K562 (cell line): Measurements from ENCODE around the gene UBE2G2. TPM values are rescaled to one million over a fixed set of nuclear protein-coding genes. Genes with fewer than 3 reads are reported as not detected.

Experiments
- ATAC-seq: fragments of 200-7000 bp; cut with Tn5 transposase; 3 replicates; pipeline ENCODE4 v1.9.1; 2020; ENCODE audit warnings: moderate library complexity
- BruUV-seq: library from RNA; stranded (reverse); fragments of 400-500 nt; replicated peaks from 2 replicates; lab custom pipeline; 2021; lab: Mats Ljungman, UMichigan
- CTCF ChIA-PET: fragments of 300-600 bp; formaldehyde crosslinking; extraction: SDS; loops from one replicate; lab custom pipeline; 2021; ENCODE audit warnings: low intra/inter-chr PET ratio; lab: Yijun Ruan, JAX
- POLR2A ChIA-PET: fragments of 300-600, 350-650 bp; sonication (Branson Sonifier 250); formaldehyde crosslinking; extraction: SDS; loops from one replicate; lab custom pipeline; 2021; ENCODE audit warnings: antibody characterized with exemption, inconsistent platforms; lab: Yijun Ruan, JAX
- DNase-seq, 4 experiments: peaks; one replicate each; pipeline versions ENCODE4 v3.0.0 to v3.0.0-alpha.2; 2011 to 2018; ENCODE audit warnings: low spot score in 3 of 4, mixed read lengths in 3 of 4; ENCODE audit errors: extremely low read depth in 1 of 4
- FAIRE-seq: peaks from 2 replicates; lab custom pipeline; 2011; peaks lifted over from hg19 to GRCh38; lab: Jason Lieb, UNC
- H2AFZ ChIP-seq: 2 replicates; pipeline ENCODE4 v1.6.0; 2011; ENCODE audit warnings: low read depth, low read length, control low read depth, inconsistent platforms
- H3K27ac ChIP-seq: fragments of 200-600 bp; 3 replicates; pipeline ENCODE4 v1.8.0; 2011; ENCODE audit warnings: low read depth, mild to moderate bottlenecking, control low read depth, inconsistent platforms, low read length, moderate library complexity, mixed read lengths; ENCODE audit errors: extremely low read depth
- H3K27me3 ChIP-seq, 2 experiments: fragments of 300-600 bp in 1 of 2; 2 replicates in 1 of 2; 3 replicates in 1 of 2; pipeline versions ENCODE4 v1.6.0 to v1.8.0; 2011; ENCODE audit warnings: inconsistent platforms in 2 of 2, low read length in 2 of 2, mild to moderate bottlenecking in 1 of 2, mixed read lengths in 1 of 2, moderate library complexity in 1 of 2; ENCODE audit not compliant: control insufficient read depth in 2 of 2, insufficient read depth in 2 of 2
- H3K36me3 ChIP-seq: fragments of 300-600 bp; 3 replicates; pipeline ENCODE4 v1.8.0; 2011; ENCODE audit warnings: mild to moderate bottlenecking, low read length, inconsistent platforms; ENCODE audit not compliant: control insufficient read depth, insufficient read depth
- H3K4me1 ChIP-seq, 2 experiments: fragments of 200-600 bp in 1 of 2; replicated peaks in 1 of 2; 2 replicates in 1 of 2; 3 replicates in 1 of 2; pipeline versions ENCODE4 v1.5.1 to v1.8.0; 2011; ENCODE audit warnings: inconsistent platforms in 2 of 2, low read length in 2 of 2, mild to moderate bottlenecking in 1 of 2, mixed read lengths in 1 of 2, moderate library complexity in 1 of 2; ENCODE audit not compliant: control insufficient read depth in 2 of 2, insufficient read depth in 2 of 2
- H3K4me2 ChIP-seq: 2 replicates; pipeline ENCODE4 v1.6.1; 2011; ENCODE audit warnings: low read length, control low read depth, inconsistent platforms, mixed read lengths; ENCODE audit not compliant: insufficient read depth
- H3K4me3 ChIP-seq: fragments of 200-600 bp; sonication (generic), shearing (Covaris generic); 2 replicates; pipeline ENCODE4 v1.5.1; 2016; ENCODE audit warnings: control low read depth, inconsistent platforms
- H3K79me2 ChIP-seq: fragments of 200-600 bp; 3 replicates; pipeline ENCODE4 v1.8.0; 2011; ENCODE audit warnings: low read length, inconsistent platforms; ENCODE audit not compliant: control insufficient read depth, insufficient read depth
- H3K9ac ChIP-seq, 2 experiments: 2 replicates each; pipeline versions ENCODE4 v1.6.0 to v1.6.1; 2011; ENCODE audit warnings: low read depth in 2 of 2, low read length in 2 of 2, control low read depth in 1 of 2, inconsistent platforms in 1 of 2, mild to moderate bottlenecking in 1 of 2, mixed read lengths in 1 of 2; ENCODE audit not compliant: insufficient read depth in 1 of 2
- H3K9me1 ChIP-seq: one replicate; pipeline ENCODE4 v1.6.0; 2011; ENCODE audit warnings: inconsistent platforms, mild to moderate bottlenecking, low read length, moderate library complexity; ENCODE audit not compliant: control insufficient read depth, insufficient read depth
- H3K9me3 ChIP-seq: replicated peaks from 2 replicates; pipeline ENCODE4 v1.5.1; 2011; ENCODE audit warnings: low read depth, low read length, inconsistent platforms; ENCODE audit not compliant: control insufficient read depth, insufficient read depth
- H4K20me1 ChIP-seq: replicated peaks from 2 replicates; pipeline ENCODE4 v1.6.1; 2011; ENCODE audit warnings: low read length, inconsistent platforms, mixed read lengths; ENCODE audit not compliant: control insufficient read depth, insufficient read depth
- ATF7 ChIP-seq: fragments of 450-650 bp; IDR thresholded peaks from 2 replicates; pipeline ENCODE4 v1.7.1; 2014; ENCODE audit warnings: mild to moderate bottlenecking, moderate library complexity
- CBX8 ChIP-seq: fragments of 200-600 bp; sonication (generic); IDR thresholded peaks from 2 replicates; pipeline ENCODE4 v1.6.1; 2012; ENCODE audit warnings: borderline replicate concordance, mixed run types, low read depth, mild to moderate bottlenecking, moderate library complexity, mixed read lengths, low read length, control low read depth, inconsistent platforms; ENCODE audit not compliant: poor library complexity, severe bottlenecking; ENCODE audit errors: extremely low read depth
- GATAD2A ChIP-seq: fragments of 450-650 bp; IDR thresholded peaks from 2 replicates; pipeline ENCODE4 v1.6.1; 2017
- L3MBTL2 ChIP-seq: fragments of 450-650 bp; IDR thresholded peaks from 2 replicates; pipeline ENCODE4 v1.6.1; 2016; ENCODE audit warnings: mild to moderate bottlenecking, moderate library complexity
- NFE2L1 ChIP-seq: fragments of 450-650 bp; IDR thresholded peaks from 2 replicates; pipeline ENCODE4 v1.6.1; 2016; ENCODE audit warnings: missing genetic modification characterization, low read depth, mild to moderate bottlenecking, missing compliant biosample characterization, moderate library complexity, borderline replicate concordance
- NR2C1 ChIP-seq, 2 experiments: fragments of 450-650 bp; IDR thresholded peaks; 2 replicates each; pipeline ENCODE4 v1.6.1; 2017; ENCODE audit warnings: mild to moderate bottlenecking in 2 of 2, antibody characterized with exemption in 1 of 2, inconsistent platforms in 1 of 2, missing compliant biosample characterization in 1 of 2, missing genetic modification characterization in 1 of 2
- SMAD4 ChIP-seq: fragments of 250-450 bp; sonication (Bioruptor Pico); conservative IDR thresholded peaks from 2 replicates; pipeline ENCODE4 v1.8.0; 2021; ENCODE audit warnings: inconsistent platforms, mild to moderate bottlenecking, moderate library complexity
- SMARCE1 ChIP-seq: fragments of 450-650 bp; IDR thresholded peaks from 2 replicates; pipeline ENCODE4 v1.7.1; 2016; ENCODE audit warnings: mild to moderate bottlenecking
- WHSC1 ChIP-seq: IDR thresholded peaks from one replicate; pipeline ENCODE4 v1.6.1; 2012; ENCODE audit warnings: low read length, control low read depth, inconsistent platforms
- ZNF586 ChIP-seq: fragments of 450-650 bp; formaldehyde crosslinking; conservative IDR thresholded peaks from 2 replicates; pipeline ENCODE4 v1.4.0; 2020; ENCODE audit warnings: mild to moderate bottlenecking, moderate library complexity
- ZNF778 ChIP-seq: fragments of 450-650 bp; formaldehyde crosslinking; IDR thresholded peaks from 2 replicates; pipeline ENCODE4 v1.4.0; 2020; ENCODE audit warnings: mild to moderate bottlenecking, moderate library complexity
- WGBS: fragments of 100-300 bp; shearing (Covaris generic); methylation state at CpG from one replicate; pipeline ENCODE4 v1.1.6; 2016; ENCODE audit warnings: low coverage, mixed read lengths; ENCODE audit not compliant: insufficient coverage; ENCODE audit errors: missing lambda C conversion rate; 5-methylcytosine and 5-hydroxymethylcytosine counted together
- in situ Hi-C: fragments of 300-500 bp; cut with MboI; formaldehyde crosslinking; loops from 4 replicates; pipeline ENCODE4 v1.15.0; 2018; ENCODE audit warnings: inconsistent platforms, mixed read lengths
- intact Hi-C: fragments of 100-400 bp; cut with micrococcal nuclease; formaldehyde crosslinking; loops from 2 replicates; pipeline ENCODE4 v1.14.2; 2022
- polyA plus RNA-seq, 8 experiments: library from polyadenylated mRNA; depleted of rRNA in 4 of 8; stranded (reverse) in 5 of 8; unstranded in 3 of 8; fragments of >200 nt; fragmentation: Nextera tagmentation in 2 of 8; fragmentation: Illumina TruSeq in 1 of 8; extraction: Ambion mirVana in 2 of 8; extraction: Trizol in 1 of 8; gene quantifications; 2 replicates each; pipeline versions ENCODE4 v1.2.1 to v1.2.3, GENCODE V29; 2011 to 2014; ENCODE audit warnings: inconsistent platforms in 1 of 8, missing spikeins in 1 of 8
- total RNA-seq, 7 experiments: library from RNA; depleted of rRNA in 6 of 7; stranded (reverse); fragments of >200 nt in 6 of 7; fragmentation: Illumina TruSeq in 2 of 7; extraction: Trizol in 2 of 7; gene quantifications; 2 replicates each; pipeline versions ENCODE4 v1.2.1 to v1.2.3, GENCODE V29; 2011 to 2021; ENCODE audit warnings: low replicate concordance in 1 of 7
- TF ChIP-seq, protein P1 (sequence below): fragments of 450-650 bp; IDR thresholded peaks from 2 replicates; pipeline ENCODE4 v1.6.1; 2016; ENCODE audit warnings: borderline replicate concordance
- TF ChIP-seq, protein P2 (sequence below): sonication (generic); formaldehyde crosslinking; IDR thresholded peaks from 2 replicates; pipeline ENCODE4 v1.8.0; 2022; ENCODE audit warnings: missing genetic modification reagents, mild to moderate bottlenecking, borderline replicate concordance

UBE2G2 gene
- total and polyA plus RNA-seq, 9 of the 15 experiments (the other 6 are each of a cell fraction or from before 2014, with no cell fraction given): 47.5 to 225 (median 140) TPM

GRCh38 chr21:44799646-44800045 lies 2.0 kb downstream of the UBE2G2 start:
- TF ChIP-seq ZNF586 (no peak), GATAD2A (no peak), ATF7 (no peak), WHSC1 (no peak), SMARCE1 (no peak)
- H2AFZ ChIP-seq: no peak overlapping the region
- POLR2A ChIA-PET: interaction anchor here (0.6 to 2.8 kb wide), 2 partner anchors 10 to 68 kb away, joined by 3 to 10 read pairs; no protein-coding TSS in a partner anchor
- 0 out of 4 replicates have a peak overlapping the region, but pooled peaks of 1 of the 2 experiments have one; percentile 83 for H3K9ac ChIP-seq
- FAIRE-seq (no peak), DNase-seq (no peak), ATAC-seq (no peak)
- H3K4me1 ChIP-seq: peaks cover 19 to 27% of the 10 kb centered on the region in 2 experiments
- peaks cover 73% of the 10 kb centered on the region for H3K36me3 ChIP-seq
- no peaks in the 10 kb centered on the region for H3K27me3 ChIP-seq
- WGBS: 71% methylated on average over 1 of the region's 1 CpG
- in situ Hi-C loops (no loop called here), intact Hi-C loops (loop anchor here (2.0 to 5.0 kb wide), 3 partner anchors 48 to 133 kb away; no protein-coding TSS in a partner anchor)
- no TSS peak for BruUV-seq
- CTCF ChIA-PET: interaction anchor here (0.7 to 1.4 kb wide), 3 partner anchors 109 to 341 kb away, joined by 3 to 4 read pairs (median 3); no protein-coding TSS in a partner anchor
- H3K4me2 ChIP-seq: peak overlapping the region; percentile 95; the same call in 1 of the 2 replicates
- peaks cover 90% of the 10 kb centered on the region for H3K79me2 ChIP-seq
- H4K20me1 ChIP-seq: peaks cover 8% of the 10 kb centered on the region; the same call in 1 of the 2 replicates
- peak overlapping the region; percentile 83; the same call in 1 of the 2 replicates for H3K4me3 ChIP-seq
- H3K9me1 ChIP-seq: no peaks in the 10 kb centered on the region
- no peaks in the 10 kb centered on the region; the same call in 1 of the 2 replicates for H3K9me3 ChIP-seq
- H3K27ac ChIP-seq: no peak overlapping the region

GRCh38 chr21:44797775-44798174 lies 3.8 kb downstream of the UBE2G2 start:
- H3K27me3 ChIP-seq: no peaks in the 10 kb centered on the region
- TF ChIP-seq NFE2L1 (tag) (peak; percentile 39; the same call in 1 of the 2 replicates), SMAD4 (peak; percentile 47; the same call in 1 of the 2 replicates), L3MBTL2 (no peak), NR2C1 (IDR thresholded peaks at IDR 0.05) (no peak), NR2C1 (tag; IDR thresholded peaks at IDR 0.05) (peak; percentile 72), CBX8 (no peak), ZNF778 (CRISPR knock-in tag) (no peak)
- TF ChIP-seq, protein P1, sequence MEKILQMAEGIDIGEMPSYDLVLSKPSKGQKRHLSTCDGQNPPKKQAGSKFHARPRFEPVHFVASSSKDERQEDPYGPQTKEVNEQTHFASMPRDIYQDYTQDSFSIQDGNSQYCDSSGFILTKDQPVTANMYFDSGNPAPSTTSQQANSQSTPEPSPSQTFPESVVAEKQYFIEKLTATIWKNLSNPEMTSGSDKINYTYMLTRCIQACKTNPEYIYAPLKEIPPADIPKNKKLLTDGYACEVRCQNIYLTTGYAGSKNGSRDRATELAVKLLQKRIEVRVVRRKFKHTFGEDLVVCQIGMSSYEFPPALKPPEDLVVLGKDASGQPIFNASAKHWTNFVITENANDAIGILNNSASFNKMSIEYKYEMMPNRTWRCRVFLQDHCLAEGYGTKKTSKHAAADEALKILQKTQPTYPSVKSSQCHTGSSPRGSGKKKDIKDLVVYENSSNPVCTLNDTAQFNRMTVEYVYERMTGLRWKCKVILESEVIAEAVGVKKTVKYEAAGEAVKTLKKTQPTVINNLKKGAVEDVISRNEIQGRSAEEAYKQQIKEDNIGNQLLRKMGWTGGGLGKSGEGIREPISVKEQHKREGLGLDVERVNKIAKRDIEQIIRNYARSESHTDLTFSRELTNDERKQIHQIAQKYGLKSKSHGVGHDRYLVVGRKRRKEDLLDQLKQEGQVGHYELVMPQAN: no peak
- TF ChIP-seq, protein P2, sequence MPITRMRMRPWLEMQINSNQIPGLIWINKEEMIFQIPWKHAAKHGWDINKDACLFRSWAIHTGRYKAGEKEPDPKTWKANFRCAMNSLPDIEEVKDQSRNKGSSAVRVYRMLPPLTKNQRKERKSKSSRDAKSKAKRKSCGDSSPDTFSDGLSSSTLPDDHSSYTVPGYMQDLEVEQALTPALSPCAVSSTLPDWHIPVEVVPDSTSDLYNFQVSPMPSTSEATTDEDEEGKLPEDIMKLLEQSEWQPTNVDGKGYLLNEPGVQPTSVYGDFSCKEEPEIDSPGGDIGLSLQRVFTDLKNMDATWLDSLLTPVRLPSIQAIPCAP (CRISPR knock-in tag): no peak

More at GRCh38 chr21:44797775-44798174, 3.8 kb downstream of the UBE2G2 start:
- Histone ChIP-seq H3K79me2 (peaks cover 98% of the 10 kb centered on the region), H3K27ac (no peak overlapping the region), H2AFZ (no peak overlapping the region), H3K4me3 (no peak overlapping the region), H3K9me3 (no peaks in the 10 kb centered on the region; the same call in 1 of the 2 replicates), H3K4me2 (no peak overlapping the region), H3K9ac (no peak overlapping the region), H4K20me1 (peaks cover 16% of the 10 kb centered on the region), H3K36me3 (peaks cover 59% of the 10 kb centered on the region), H3K9me1 (no peaks in the 10 kb centered on the region), H3K4me1 (peaks cover 16 to 26% of the 10 kb centered on the region in 2 experiments)
- WGBS: 100% methylated on average over 2 of the region's 2 CpGs
- no peak for ATAC-seq
- no TSS peak for BruUV-seq
- POLR2A ChIA-PET: no interaction called here
- in situ Hi-C loops (no loop called here), intact Hi-C loops (no loop called here)
- CTCF ChIA-PET: no interaction called here
- no peak for DNase-seq
- no peak for FAIRE-seq
